WTC11 (cell line): Measurements from ENCODE around the gene NRF1. TPM values are rescaled to one million over a fixed set of nuclear protein-coding genes. Genes with fewer than 3 reads are reported as not detected.

Experiments used
- ATAC-seq: fragments of 200-7000 bp; cut with Tn5 transposase; 2 replicates; pipeline ENCODE4 v1.10.0; 2021; ENCODE audit warnings: mild to moderate bottlenecking, moderate library complexity
- CTCF ChIA-PET: fragments of 300-600 bp; sonication (Branson Sonifier 250); formaldehyde crosslinking; loops from one replicate; lab custom pipeline; 2021; ENCODE audit warnings: antibody characterized with exemption; lab: Charles Lee
- POLR2A ChIA-PET: fragments of 350-600 bp; sonication (Branson Sonifier 250); formaldehyde crosslinking; loops from one replicate; lab custom pipeline; 2021; ENCODE audit warnings: antibody characterized with exemption; lab: Charles Lee
- DNase-seq: peaks from one replicate; pipeline ENCODE4 v3.0.0; 2021; ENCODE audit warnings: low spot score
- H3K27ac Mint-ChIP-seq: 2 replicates; pipeline ENCODE4 v1.8.0; 2021; ENCODE audit warnings: mixed read lengths
- H3K27me3 Mint-ChIP-seq: 2 replicates; pipeline ENCODE4 v1.8.0; 2021; ENCODE audit warnings: low read depth, mild to moderate bottlenecking, moderate library complexity, mixed read lengths
- H3K36me3 Mint-ChIP-seq: 2 replicates; pipeline ENCODE4 v1.8.0; 2021; ENCODE audit warnings: mixed read lengths
- H3K4me1 Mint-ChIP-seq: 2 replicates; pipeline ENCODE4 v1.8.0; 2022; ENCODE audit warnings: mixed read lengths
- H3K4me3 Mint-ChIP-seq: 2 replicates; pipeline ENCODE4 v1.8.0; 2021; ENCODE audit warnings: mild to moderate bottlenecking, moderate library complexity, mixed read lengths
- H3K9me3 Mint-ChIP-seq: 2 replicates; pipeline ENCODE4 v1.8.0; 2021; ENCODE audit warnings: mixed read lengths
- ESRRA ChIP-seq: sonication (generic); formaldehyde crosslinking; IDR thresholded peaks from 2 replicates; pipeline ENCODE4 v1.8.1; 2022; ENCODE audit warnings: mild to moderate bottlenecking, missing genetic modification reagents, borderline replicate concordance
- ETV6 ChIP-seq: sonication (generic); formaldehyde crosslinking; IDR thresholded peaks from 2 replicates; pipeline ENCODE4 v1.8.1; 2022; ENCODE audit warnings: mild to moderate bottlenecking, missing genetic modification reagents
- GRHL2 ChIP-seq: fragments of 250-450 bp; sonication (Bioruptor Pico); IDR thresholded peaks from 2 replicates; pipeline ENCODE4 v1.8.0; 2022; ENCODE audit warnings: mild to moderate bottlenecking, moderate library complexity; ENCODE audit not compliant: insufficient replicate concordance, severe bottlenecking
- GTF2I ChIP-seq: fragments of 250-450 bp; sonication (Bioruptor Pico); conservative IDR thresholded peaks from 2 replicates; pipeline ENCODE4 v1.4.0; 2021; ENCODE audit warnings: mild to moderate bottlenecking
- HMGA2 ChIP-seq: fragments of 250-450 bp; sonication (Bioruptor Pico); IDR thresholded peaks from 2 replicates; pipeline ENCODE4 v1.4.0; 2021; ENCODE audit warnings: mild to moderate bottlenecking, moderate library complexity
- JUN ChIP-seq: sonication (generic); formaldehyde crosslinking; IDR thresholded peaks from 2 replicates; pipeline ENCODE4 v1.8.0; 2023; ENCODE audit warnings: mild to moderate bottlenecking, missing genetic modification reagents
- NFATC4 ChIP-seq: fragments of 250-450 bp; sonication (Bioruptor Pico); IDR thresholded peaks from 2 replicates; pipeline ENCODE4 v1.9.0; 2021; ENCODE audit warnings: mild to moderate bottlenecking
- OVOL2 ChIP-seq: fragments of 250-450 bp; sonication (Bioruptor Pico); IDR thresholded peaks from 2 replicates; pipeline ENCODE4 v1.9.0; 2021; ENCODE audit warnings: mild to moderate bottlenecking, borderline replicate concordance
- PRRX2 ChIP-seq: fragments of 250-450 bp; sonication (Bioruptor Pico); IDR thresholded peaks from 2 replicates; pipeline ENCODE4 v1.8.0; 2021; ENCODE audit warnings: mild to moderate bottlenecking
- TP53 ChIP-seq: sonication (generic); formaldehyde crosslinking; IDR thresholded peaks from 2 replicates; pipeline ENCODE4 v1.8.1; 2023; ENCODE audit warnings: mild to moderate bottlenecking, missing genetic modification reagents
- ZNF121 ChIP-seq: sonication (generic); formaldehyde crosslinking; IDR thresholded peaks from 2 replicates; pipeline ENCODE4 v1.8.0; 2023; ENCODE audit warnings: missing genetic modification reagents
- ZNF138 ChIP-seq: sonication (generic); formaldehyde crosslinking; conservative IDR thresholded peaks from 2 replicates; pipeline ENCODE4 v1.8.1; 2022; ENCODE audit warnings: mild to moderate bottlenecking, moderate library complexity, missing genetic modification reagents
- ZNF396 ChIP-seq: fragments of 250-450 bp; sonication (Bioruptor Pico); IDR thresholded peaks from 2 replicates; pipeline ENCODE4 v1.8.0; 2021; ENCODE audit warnings: mild to moderate bottlenecking, moderate library complexity, borderline replicate concordance
- total RNA-seq: library from RNA; stranded (reverse); gene quantifications from 3 replicates; pipeline ENCODE4 v1.2.3, GENCODE V29; 2021
- TF ChIP-seq, protein P1 (sequence below): fragments of 250-450 bp; sonication (Bioruptor Pico); IDR thresholded peaks from 2 replicates; pipeline ENCODE4 v1.9.0; 2021; ENCODE audit warnings: mild to moderate bottlenecking, borderline replicate concordance
- TF ChIP-seq, protein P2 (sequence below): sonication (generic); formaldehyde crosslinking; IDR thresholded peaks from 2 replicates; pipeline ENCODE4 v1.8.1; 2022; ENCODE audit warnings: mild to moderate bottlenecking, moderate library complexity, missing genetic modification reagents
- TF ChIP-seq, protein P3 (sequence below): fragments of 250-450 bp; sonication (Bioruptor Pico); IDR thresholded peaks from 2 replicates; pipeline ENCODE4 v1.8.0; 2021; ENCODE audit warnings: mild to moderate bottlenecking
- TF ChIP-seq, protein P4 (sequence below): sonication (generic); formaldehyde crosslinking; IDR thresholded peaks from 2 replicates; pipeline ENCODE4 v1.8.0; 2022; ENCODE audit warnings: mild to moderate bottlenecking, missing genetic modification reagents
- TF ChIP-seq, protein P5 (sequence below): sonication (generic); formaldehyde crosslinking; IDR thresholded peaks from 2 replicates; pipeline ENCODE4 v1.8.0; 2023; ENCODE audit warnings: missing genetic modification reagents, mild to moderate bottlenecking, borderline replicate concordance

The NRF1 gene
- total RNA-seq, 1 experiment from 2014 or later, result 16.4 TPM

DNA sequence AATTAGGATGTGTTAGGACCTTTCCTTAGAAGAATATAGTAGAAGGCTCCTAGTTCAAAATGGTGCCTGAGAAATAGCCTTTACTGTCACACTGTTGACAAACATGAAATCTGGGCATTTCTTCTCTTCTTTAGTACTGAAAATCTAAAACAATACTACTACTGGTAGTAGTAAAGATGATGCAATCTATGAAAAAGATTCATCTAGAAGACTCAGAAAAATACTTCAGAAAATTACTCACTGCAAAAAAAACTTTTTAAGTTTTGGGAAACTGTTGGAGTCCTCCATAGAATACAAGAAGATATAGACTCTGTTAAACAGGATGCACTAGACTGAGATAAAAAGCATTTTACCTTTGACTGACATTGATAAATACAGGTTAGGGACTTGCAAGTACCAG, 67.1 kb downstream of the NRF1 start:
- no peak overlapping the region for H3K4me3 Mint-ChIP-seq
- POLR2A ChIA-PET, result no interaction called here
- H3K27ac Mint-ChIP-seq, result peak overlapping the region; percentile 54; the same call in 1 of the 2 replicates
- peaks cover 5% of the 10 kb centered on the region for H3K4me1 Mint-ChIP-seq
- no peaks in the 10 kb centered on the region for H3K27me3 Mint-ChIP-seq
- peaks cover 41% of the 10 kb centered on the region for H3K36me3 Mint-ChIP-seq
- CTCF ChIA-PET, result no interaction called here
- H3K9me3 Mint-ChIP-seq, result peaks cover 13% of the 10 kb centered on the region
- TF ChIP-seq NFATC4 (CRISPR knock-in tag), result no peak
- no peak for TF ChIP-seq JUN
- TF ChIP-seq GRHL2 (CRISPR knock-in tag), result no peak
- TF ChIP-seq, protein P1, sequence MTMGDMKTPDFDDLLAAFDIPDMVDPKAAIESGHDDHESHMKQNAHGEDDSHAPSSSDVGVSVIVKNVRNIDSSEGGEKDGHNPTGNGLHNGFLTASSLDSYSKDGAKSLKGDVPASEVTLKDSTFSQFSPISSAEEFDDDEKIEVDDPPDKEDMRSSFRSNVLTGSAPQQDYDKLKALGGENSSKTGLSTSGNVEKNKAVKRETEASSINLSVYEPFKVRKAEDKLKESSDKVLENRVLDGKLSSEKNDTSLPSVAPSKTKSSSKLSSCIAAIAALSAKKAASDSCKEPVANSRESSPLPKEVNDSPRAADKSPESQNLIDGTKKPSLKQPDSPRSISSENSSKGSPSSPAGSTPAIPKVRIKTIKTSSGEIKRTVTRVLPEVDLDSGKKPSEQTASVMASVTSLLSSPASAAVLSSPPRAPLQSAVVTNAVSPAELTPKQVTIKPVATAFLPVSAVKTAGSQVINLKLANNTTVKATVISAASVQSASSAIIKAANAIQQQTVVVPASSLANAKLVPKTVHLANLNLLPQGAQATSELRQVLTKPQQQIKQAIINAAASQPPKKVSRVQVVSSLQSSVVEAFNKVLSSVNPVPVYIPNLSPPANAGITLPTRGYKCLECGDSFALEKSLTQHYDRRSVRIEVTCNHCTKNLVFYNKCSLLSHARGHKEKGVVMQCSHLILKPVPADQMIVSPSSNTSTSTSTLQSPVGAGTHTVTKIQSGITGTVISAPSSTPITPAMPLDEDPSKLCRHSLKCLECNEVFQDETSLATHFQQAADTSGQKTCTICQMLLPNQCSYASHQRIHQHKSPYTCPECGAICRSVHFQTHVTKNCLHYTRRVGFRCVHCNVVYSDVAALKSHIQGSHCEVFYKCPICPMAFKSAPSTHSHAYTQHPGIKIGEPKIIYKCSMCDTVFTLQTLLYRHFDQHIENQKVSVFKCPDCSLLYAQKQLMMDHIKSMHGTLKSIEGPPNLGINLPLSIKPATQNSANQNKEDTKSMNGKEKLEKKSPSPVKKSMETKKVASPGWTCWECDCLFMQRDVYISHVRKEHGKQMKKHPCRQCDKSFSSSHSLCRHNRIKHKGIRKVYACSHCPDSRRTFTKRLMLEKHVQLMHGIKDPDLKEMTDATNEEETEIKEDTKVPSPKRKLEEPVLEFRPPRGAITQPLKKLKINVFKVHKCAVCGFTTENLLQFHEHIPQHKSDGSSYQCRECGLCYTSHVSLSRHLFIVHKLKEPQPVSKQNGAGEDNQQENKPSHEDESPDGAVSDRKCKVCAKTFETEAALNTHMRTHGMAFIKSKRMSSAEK (CRISPR knock-in tag), result no peak
- no peak for TF ChIP-seq ZNF138
- TF ChIP-seq PRRX2 (CRISPR knock-in tag), result no peak
- TF ChIP-seq, protein P2, sequence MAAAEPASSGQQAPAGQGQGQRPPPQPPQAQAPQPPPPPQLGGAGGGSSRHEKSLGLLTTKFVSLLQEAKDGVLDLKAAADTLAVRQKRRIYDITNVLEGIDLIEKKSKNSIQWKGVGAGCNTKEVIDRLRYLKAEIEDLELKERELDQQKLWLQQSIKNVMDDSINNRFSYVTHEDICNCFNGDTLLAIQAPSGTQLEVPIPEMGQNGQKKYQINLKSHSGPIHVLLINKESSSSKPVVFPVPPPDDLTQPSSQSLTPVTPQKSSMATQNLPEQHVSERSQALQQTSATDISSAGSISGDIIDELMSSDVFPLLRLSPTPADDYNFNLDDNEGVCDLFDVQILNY (CRISPR knock-in tag), result no peak
- TF ChIP-seq, protein P3, sequence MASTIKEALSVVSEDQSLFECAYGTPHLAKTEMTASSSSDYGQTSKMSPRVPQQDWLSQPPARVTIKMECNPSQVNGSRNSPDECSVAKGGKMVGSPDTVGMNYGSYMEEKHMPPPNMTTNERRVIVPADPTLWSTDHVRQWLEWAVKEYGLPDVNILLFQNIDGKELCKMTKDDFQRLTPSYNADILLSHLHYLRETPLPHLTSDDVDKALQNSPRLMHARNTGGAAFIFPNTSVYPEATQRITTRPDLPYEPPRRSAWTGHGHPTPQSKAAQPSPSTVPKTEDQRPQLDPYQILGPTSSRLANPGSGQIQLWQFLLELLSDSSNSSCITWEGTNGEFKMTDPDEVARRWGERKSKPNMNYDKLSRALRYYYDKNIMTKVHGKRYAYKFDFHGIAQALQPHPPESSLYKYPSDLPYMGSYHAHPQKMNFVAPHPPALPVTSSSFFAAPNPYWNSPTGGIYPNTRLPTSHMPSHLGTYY (CRISPR knock-in tag), result no peak
- TF ChIP-seq, protein P4, sequence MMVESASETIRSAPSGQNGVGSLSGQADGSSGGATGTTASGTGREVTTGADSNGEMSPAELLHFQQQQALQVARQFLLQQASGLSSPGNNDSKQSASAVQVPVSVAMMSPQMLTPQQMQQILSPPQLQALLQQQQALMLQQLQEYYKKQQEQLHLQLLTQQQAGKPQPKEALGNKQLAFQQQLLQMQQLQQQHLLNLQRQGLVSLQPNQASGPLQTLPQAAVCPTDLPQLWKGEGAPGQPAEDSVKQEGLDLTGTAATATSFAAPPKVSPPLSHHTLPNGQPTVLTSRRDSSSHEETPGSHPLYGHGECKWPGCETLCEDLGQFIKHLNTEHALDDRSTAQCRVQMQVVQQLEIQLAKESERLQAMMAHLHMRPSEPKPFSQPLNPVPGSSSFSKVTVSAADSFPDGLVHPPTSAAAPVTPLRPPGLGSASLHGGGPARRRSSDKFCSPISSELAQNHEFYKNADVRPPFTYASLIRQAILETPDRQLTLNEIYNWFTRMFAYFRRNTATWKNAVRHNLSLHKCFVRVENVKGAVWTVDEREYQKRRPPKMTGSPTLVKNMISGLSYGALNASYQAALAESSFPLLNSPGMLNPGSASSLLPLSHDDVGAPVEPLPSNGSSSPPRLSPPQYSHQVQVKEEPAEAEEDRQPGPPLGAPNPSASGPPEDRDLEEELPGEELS (CRISPR knock-in tag), result no peak
- no peak for TF ChIP-seq ZNF121
- no peak for TF ChIP-seq ZNF396
- no peak for TF ChIP-seq HMGA2 (CRISPR knock-in tag)
- TF ChIP-seq, protein P5, sequence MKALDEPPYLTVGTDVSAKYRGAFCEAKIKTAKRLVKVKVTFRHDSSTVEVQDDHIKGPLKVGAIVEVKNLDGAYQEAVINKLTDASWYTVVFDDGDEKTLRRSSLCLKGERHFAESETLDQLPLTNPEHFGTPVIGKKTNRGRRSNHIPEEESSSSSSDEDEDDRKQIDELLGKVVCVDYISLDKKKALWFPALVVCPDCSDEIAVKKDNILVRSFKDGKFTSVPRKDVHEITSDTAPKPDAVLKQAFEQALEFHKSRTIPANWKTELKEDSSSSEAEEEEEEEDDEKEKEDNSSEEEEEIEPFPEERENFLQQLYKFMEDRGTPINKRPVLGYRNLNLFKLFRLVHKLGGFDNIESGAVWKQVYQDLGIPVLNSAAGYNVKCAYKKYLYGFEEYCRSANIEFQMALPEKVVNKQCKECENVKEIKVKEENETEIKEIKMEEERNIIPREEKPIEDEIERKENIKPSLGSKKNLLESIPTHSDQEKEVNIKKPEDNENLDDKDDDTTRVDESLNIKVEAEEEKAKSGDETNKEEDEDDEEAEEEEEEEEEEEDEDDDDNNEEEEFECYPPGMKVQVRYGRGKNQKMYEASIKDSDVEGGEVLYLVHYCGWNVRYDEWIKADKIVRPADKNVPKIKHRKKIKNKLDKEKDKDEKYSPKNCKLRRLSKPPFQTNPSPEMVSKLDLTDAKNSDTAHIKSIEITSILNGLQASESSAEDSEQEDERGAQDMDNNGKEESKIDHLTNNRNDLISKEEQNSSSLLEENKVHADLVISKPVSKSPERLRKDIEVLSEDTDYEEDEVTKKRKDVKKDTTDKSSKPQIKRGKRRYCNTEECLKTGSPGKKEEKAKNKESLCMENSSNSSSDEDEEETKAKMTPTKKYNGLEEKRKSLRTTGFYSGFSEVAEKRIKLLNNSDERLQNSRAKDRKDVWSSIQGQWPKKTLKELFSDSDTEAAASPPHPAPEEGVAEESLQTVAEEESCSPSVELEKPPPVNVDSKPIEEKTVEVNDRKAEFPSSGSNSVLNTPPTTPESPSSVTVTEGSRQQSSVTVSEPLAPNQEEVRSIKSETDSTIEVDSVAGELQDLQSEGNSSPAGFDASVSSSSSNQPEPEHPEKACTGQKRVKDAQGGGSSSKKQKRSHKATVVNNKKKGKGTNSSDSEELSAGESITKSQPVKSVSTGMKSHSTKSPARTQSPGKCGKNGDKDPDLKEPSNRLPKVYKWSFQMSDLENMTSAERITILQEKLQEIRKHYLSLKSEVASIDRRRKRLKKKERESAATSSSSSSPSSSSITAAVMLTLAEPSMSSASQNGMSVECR, result no peak
- no peak for TF ChIP-seq ESRRA
- no peak for TF ChIP-seq GTF2I
- no peak for TF ChIP-seq TP53 (CRISPR knock-in tag)
- no peak for TF ChIP-seq OVOL2 (CRISPR knock-in tag)
- TF ChIP-seq ETV6 (CRISPR knock-in tag), result no peak
- ATAC-seq, result no peak
- DNase-seq, result no peak
